Measurements from ENCODE around the gene AKR1C2. TPM values are rescaled to one million over a fixed set of nuclear protein-coding genes. Genes with fewer than 3 reads are reported as not detected.
"Not testable (repeated sequence)": the region's sequence is repeated elsewhere in the genome, so short reads cannot be mapped to it uniquely, and the experiment has no call there.

AKR1C2 gene
- total RNA-seq, 1 donor: 5.2 TPM

- no peak overlapping the region for H3K4me3 ChIP-seq (ENCODE audit: low read depth, low read length)
- DNase-seq (ENCODE audit: low read depth): no peak
Measured at GRCh38 chr10:5002013-5002727, 1.5 kb downstream of the AKR1C2 start.

GRCh38 chr10:4998671-4999070, 5.0 kb downstream of the AKR1C2 start:
- TF ChIP-seq CTCF (IDR thresholded peaks at IDR 0.05; ENCODE audit: insufficient read depth, low read depth, low read length): no peak
- no peak for DNase-seq (ENCODE audit: low read depth)

More at GRCh38 chr10:5002013-5002727, 1.5 kb downstream of the AKR1C2 start:
- no peak for TF ChIP-seq CTCF (IDR thresholded peaks at IDR 0.05; ENCODE audit: insufficient read depth, low read depth, low read length)

GRCh38 chr10:4994260-4994659, 9.4 kb downstream of the AKR1C2 start:
- DNase-seq (ENCODE audit: low read depth); H3K4me3 ChIP-seq (ENCODE audit: low read depth, low read length): not testable (repeated sequence)

More at GRCh38 chr10:4998671-4999070, 5.0 kb downstream of the AKR1C2 start:
- H3K4me3 ChIP-seq (ENCODE audit: low read depth, low read length): no peak overlapping the region

- not testable (repeated sequence) for DNase-seq (ENCODE audit: low read depth); H3K4me3 ChIP-seq (ENCODE audit: low read depth, low read length)
Measured at GRCh38 chr10:4992564-4992963, 11.1 kb downstream of the AKR1C2 start.

- H3K4me3 ChIP-seq (ENCODE audit: low read depth, low read length); DNase-seq (ENCODE audit: low read depth): not testable (repeated sequence)
Measured at GRCh38 chr10:4991463-4991862, 12.2 kb downstream of the AKR1C2 start.

GRCh38 chr10:4990217-4990616, 13.4 kb downstream of the AKR1C2 start:
- no peak for TF ChIP-seq CTCF (IDR thresholded peaks at IDR 0.05; ENCODE audit: insufficient read depth, low read depth, low read length)
- DNase-seq (ENCODE audit: low read depth): no peak
- H3K4me3 ChIP-seq (ENCODE audit: low read depth, low read length): no peak overlapping the region

- not testable (repeated sequence) for H3K4me3 ChIP-seq (ENCODE audit: low read depth, low read length); DNase-seq (ENCODE audit: low read depth)
Measured at GRCh38 chr10:4988000-4988641, 15.5 kb downstream of the AKR1C2 start.

GRCh38 chr10:4984971-4985594, 18.6 kb downstream of the AKR1C2 start:
- DNase-seq (ENCODE audit: low read depth): peak; percentile 47
- TF ChIP-seq CTCF (IDR thresholded peaks at IDR 0.05; ENCODE audit: insufficient read depth, low read depth, low read length): no peak

GRCh38 chr10:4984223-4984622, 19.4 kb downstream of the AKR1C2 start:
- no peak for TF ChIP-seq CTCF (IDR thresholded peaks at IDR 0.05; ENCODE audit: insufficient read depth, low read depth, low read length)
- no peak for DNase-seq (ENCODE audit: low read depth)
- H3K4me3 ChIP-seq (ENCODE audit: low read depth, low read length): no peak overlapping the region

More at GRCh38 chr10:4984971-4985594, 18.6 kb downstream of the AKR1C2 start:
- no peak overlapping the region for H3K4me3 ChIP-seq (ENCODE audit: low read depth, low read length)

Data from fibroblast of villous mesenchyme (primary cell).